Activated gamma-delta T cell treated with Interleukin-2 at 50 U/mL for 16 hours (primary cell): ENCODE results near the gene TLR4.

ENCODE experiments used
- DNase-seq: peaks from one replicate; pipeline ENCODE4 v3.0.0-alpha.2; 2020

TLR4 gene

GRCh38 chr9:117715411-117715989, 11.3 kb downstream of the TLR4 start:
- DNase-seq: no peak

- no peak for DNase-seq
These were observed 13.9 kb downstream of the TLR4 start for GRCh38 chr9:117718085-117718484.

GRCh38 chr9:117718701-117719100, 14.5 kb downstream of the TLR4 start:
- no peak for DNase-seq

- DNase-seq: no peak
These were observed 15.1 kb downstream of the TLR4 start for GRCh38 chr9:117719161-117719920.

- DNase-seq: no peak
These were observed 15.9 kb downstream of the TLR4 start for GRCh38 chr9:117720066-117720465.

GRCh38 chr9:117720555-117720954, 16.4 kb downstream of the TLR4 start:
- DNase-seq: no peak

- no peak for DNase-seq
These were observed 16.8 kb downstream of the TLR4 start for GRCh38 chr9:117720987-117721386.

- DNase-seq: no peak
These were observed 18.0 kb downstream of the TLR4 start for GRCh38 chr9:117722108-117722761.

- DNase-seq: no peak
These were observed 19.9 kb downstream of the TLR4 start for GRCh38 chr9:117723986-117724625.

GRCh38 chr9:117725426-117725887, 21.3 kb downstream of the TLR4 start:
- no peak for DNase-seq

GRCh38 chr9:117729375-117729774, 25.2 kb downstream of the TLR4 start:
- DNase-seq: no peak

GRCh38 chr9:117732494-117732893, 28.3 kb downstream of the TLR4 start:
- no peak for DNase-seq

GRCh38 chr9:117733465-117733864, 29.3 kb downstream of the TLR4 start:
- no peak for DNase-seq

- DNase-seq: no peak
These were observed 29.9 kb downstream of the TLR4 start for GRCh38 chr9:117734082-117734481.

- no peak for DNase-seq
These were observed 30.5 kb downstream of the TLR4 start for GRCh38 chr9:117734523-117735314.

GRCh38 chr9:117737721-117738226, 33.6 kb downstream of the TLR4 start:
- no peak for DNase-seq

GRCh38 chr9:117739206-117739605, 35.0 kb downstream of the TLR4 start:
- DNase-seq: no peak

GRCh38 chr9:117739624-117740347, 35.6 kb downstream of the TLR4 start:
- DNase-seq: no peak

- DNase-seq: no peak
These were observed 37.9 kb downstream of the TLR4 start for GRCh38 chr9:117742131-117742530.

GRCh38 chr9:117744369-117744768, 40.2 kb downstream of the TLR4 start:
- no peak for DNase-seq

GRCh38 chr9:117744856-117745389, 40.7 kb downstream of the TLR4 start:
- no peak for DNase-seq

- no peak for DNase-seq
These were observed 41.4 kb downstream of the TLR4 start for GRCh38 chr9:117745598-117745997.
